Left hindlimb (tissue), 1 donor: ENCODE measurements around the gene ZDHHC24.
A peak's percentile ranks its signal among the peaks of the same experiment; 100 is the strongest.
"Not testable (repeated sequence)": the region's sequence is repeated elsewhere in the genome, so short reads cannot be mapped to it uniquely, and the experiment has no call there.

ENCODE experiments used
- DNase-seq: peaks from one replicate; pipeline ENCODE4 v3.0.0-alpha.2; 2018

Gene ZDHHC24

GRCh38 chr11:66564538-66564937 is 18.7 kb upstream of the ZDHHC24 start:
- DNase-seq, result no peak

- no peak for DNase-seq
These were observed 18.0 kb upstream of the ZDHHC24 start for GRCh38 chr11:66563832-66564231.

GRCh38 chr11:66562907-66563583 is 17.2 kb upstream of the ZDHHC24 start:
- no peak for DNase-seq

GRCh38 chr11:66562275-66562674 is 16.4 kb upstream of the ZDHHC24 start:
- no peak for DNase-seq

GRCh38 chr11:66561975-66562248 is 16.1 kb upstream of the ZDHHC24 start:
- DNase-seq, result no peak

GRCh38 chr11:66561178-66561974 is 15.5 kb upstream of the ZDHHC24 start:
- DNase-seq, result no peak

GRCh38 chr11:66559866-66560676 is 14.2 kb upstream of the ZDHHC24 start:
- no peak for DNase-seq

- no peak for DNase-seq
These were observed 13.5 kb upstream of the ZDHHC24 start for GRCh38 chr11:66559142-66559865.

- DNase-seq, result no peak
These were observed 12.0 kb upstream of the ZDHHC24 start for GRCh38 chr11:66557733-66558326.

- no peak for DNase-seq
These were observed 10.2 kb upstream of the ZDHHC24 start for GRCh38 chr11:66556086-66556485.

GRCh38 chr11:66555416-66555815 is 9.6 kb upstream of the ZDHHC24 start:
- DNase-seq, result no peak

GRCh38 chr11:66554602-66555001 is 8.8 kb upstream of the ZDHHC24 start:
- no peak for DNase-seq

- no peak for DNase-seq
These were observed 5.0 kb upstream of the ZDHHC24 start for GRCh38 chr11:66550887-66551286.

GRCh38 chr11:66549696-66550095 is 3.8 kb upstream of the ZDHHC24 start:
- no peak for DNase-seq

GRCh38 chr11:66548774-66549630 is 3.2 kb upstream of the ZDHHC24 start:
- DNase-seq, result no peak

- no peak for DNase-seq
These were observed 2.2 kb upstream of the ZDHHC24 start for GRCh38 chr11:66548041-66548440.

- DNase-seq, result no peak
These were observed 1.8 kb upstream of the ZDHHC24 start for GRCh38 chr11:66547662-66548009.

- no peak for DNase-seq
These were observed 1.3 kb upstream of the ZDHHC24 start for GRCh38 chr11:66546966-66547661.

- peak; percentile 73 for DNase-seq
These were observed 619 bp upstream of the ZDHHC24 start, which contains the start of gene ACTN3 for GRCh38 chr11:66546368-66546965. Gene ACTN3, plus strand, starts transcription at chr11:66546903. Its CDS starts 35 bp downstream, at chr11:66546938.

GRCh38 chr11:66544952-66545351 is 896 bp downstream of the ZDHHC24 start:
- DNase-seq, result not testable (repeated sequence)
